ENCODE data around the gene TBRG1.

TBRG1 gene

DNA sequence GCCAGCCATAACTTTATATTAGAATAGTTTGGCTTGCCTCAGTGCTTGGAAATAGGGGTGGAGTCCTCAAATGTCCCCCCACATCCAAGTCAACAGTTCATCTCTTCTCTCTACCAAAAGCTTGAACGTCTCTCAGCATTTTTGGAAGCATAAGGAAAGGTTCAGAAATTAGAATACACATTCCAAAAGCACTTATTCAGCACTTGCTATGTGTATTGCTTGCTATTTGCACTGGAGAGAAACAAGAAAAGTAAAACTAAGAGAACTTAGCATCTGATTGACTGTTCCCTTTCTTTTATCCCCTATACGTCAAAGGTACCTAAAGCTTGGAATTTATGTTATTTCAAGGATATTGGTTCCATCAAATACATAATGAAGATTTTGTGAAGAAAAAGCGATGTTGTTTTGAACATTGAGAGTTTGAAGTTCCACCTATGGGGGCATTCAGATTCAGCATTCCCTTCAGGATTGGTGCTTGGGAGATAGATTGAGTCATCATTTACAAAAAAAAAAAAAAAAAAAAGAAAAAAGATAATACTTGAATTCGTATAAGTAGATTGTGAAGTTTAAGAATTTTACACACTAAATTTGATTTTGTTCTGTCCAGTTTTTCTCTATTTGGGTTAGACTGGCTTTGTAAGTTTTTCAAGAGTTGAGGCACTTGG lies 1.3 kb downstream of the TBRG1 start:
- H3K36me3 ChIP-seq (ENCODE audit: insufficient read depth, low read length) = peaks cover 22% of the 10 kb centered on the region
- H3K27me3 ChIP-seq (ENCODE audit: control insufficient read depth in 1 of 2, insufficient read depth in 2 of 2, low read length in 2 of 2) = no peaks in the 10 kb centered on the region
- H3K9ac ChIP-seq (ENCODE audit: low read length) = peak overlapping the region; percentile 84
- peaks cover 17% of the 10 kb centered on the region for H3K4me1 ChIP-seq (ENCODE audit: insufficient read depth, low read length)
- peak overlapping the region; percentile 55 for H3K27ac ChIP-seq (ENCODE audit: low read depth, low read length)
- peak overlapping the region; percentile 93 to 98 for H3K4me3 ChIP-seq (ENCODE audit: low read depth in 1 of 2, low read length in 2 of 2)
- no peaks in the 10 kb centered on the region for H3K9me3 ChIP-seq (ENCODE audit: low read length)

- no peaks in the 10 kb centered on the region for H3K27me3 ChIP-seq (ENCODE audit: control insufficient read depth in 1 of 2, insufficient read depth in 2 of 2, low read length in 2 of 2)
- no peak overlapping the region for H3K9ac ChIP-seq (ENCODE audit: low read length)
- H3K4me3 ChIP-seq (ENCODE audit: low read depth in 1 of 2, low read length in 2 of 2) = no peak overlapping the region
- no peak overlapping the region for H3K27ac ChIP-seq (ENCODE audit: low read depth, low read length)
- H3K4me1 ChIP-seq (ENCODE audit: insufficient read depth, low read length) = peaks cover 17% of the 10 kb centered on the region
- no peaks in the 10 kb centered on the region for H3K9me3 ChIP-seq (ENCODE audit: low read length)
- peaks cover 30% of the 10 kb centered on the region for H3K36me3 ChIP-seq (ENCODE audit: insufficient read depth, low read length)
These were observed 3.0 kb downstream of the TBRG1 start for GRCh38 chr11:124625504-124626168.

DNA sequence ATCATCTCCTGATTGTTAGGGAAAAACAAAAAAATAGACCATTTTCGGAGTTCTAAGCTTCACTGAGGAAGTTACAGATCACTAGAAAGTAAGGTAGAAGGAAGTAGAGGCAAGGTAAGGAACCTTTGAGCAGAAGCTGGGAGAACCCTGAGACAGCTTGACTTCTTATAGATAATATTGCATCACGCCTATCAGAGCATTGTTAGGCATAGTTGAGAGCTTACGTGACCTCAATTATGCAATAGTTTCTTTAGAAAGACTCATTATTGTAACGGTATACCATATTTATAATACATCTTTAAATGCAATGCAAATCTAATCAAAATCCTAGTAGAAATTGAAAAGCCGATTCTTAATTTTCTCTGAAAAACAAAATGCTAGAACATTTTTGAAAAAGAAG lies 4.9 kb downstream of the TBRG1 start:
- Histone ChIP-seq H3K9ac (ENCODE audit: low read length) (no peak overlapping the region), H3K36me3 (ENCODE audit: insufficient read depth, low read length) (peaks cover 49% of the 10 kb centered on the region), H3K4me1 (ENCODE audit: insufficient read depth, low read length) (peaks cover 9% of the 10 kb centered on the region), H3K27ac (ENCODE audit: low read depth, low read length) (no peak overlapping the region), H3K4me3 (ENCODE audit: low read depth in 1 of 2, low read length in 2 of 2) (no peak overlapping the region), H3K9me3 (ENCODE audit: low read length) (no peaks in the 10 kb centered on the region), H3K27me3 (ENCODE audit: control insufficient read depth in 1 of 2, insufficient read depth in 2 of 2, low read length in 2 of 2) (no peaks in the 10 kb centered on the region)

GRCh38 chr11:124629961-124630360 lies 7.3 kb downstream of the TBRG1 start:
- Histone ChIP-seq H3K9ac (ENCODE audit: low read length) (no peak overlapping the region), H3K27ac (ENCODE audit: low read depth, low read length) (no peak overlapping the region), H3K36me3 (ENCODE audit: insufficient read depth, low read length) (peaks cover 63% of the 10 kb centered on the region), H3K9me3 (ENCODE audit: low read length) (no peaks in the 10 kb centered on the region), H3K4me3 (ENCODE audit: low read depth in 1 of 2, low read length in 2 of 2) (no peak overlapping the region), H3K4me1 (ENCODE audit: insufficient read depth, low read length) (no peaks in the 10 kb centered on the region), H3K27me3 (ENCODE audit: control insufficient read depth in 1 of 2, insufficient read depth in 2 of 2, low read length in 2 of 2) (no peaks in the 10 kb centered on the region)

- no peaks in the 10 kb centered on the region for H3K4me1 ChIP-seq (ENCODE audit: insufficient read depth, low read length)
- no peaks in the 10 kb centered on the region for H3K9me3 ChIP-seq (ENCODE audit: low read length)
- peaks cover 47% of the 10 kb centered on the region for H3K36me3 ChIP-seq (ENCODE audit: insufficient read depth, low read length)
- no peak overlapping the region for H3K4me3 ChIP-seq (ENCODE audit: low read depth in 1 of 2, low read length in 2 of 2)
- no peak overlapping the region for H3K9ac ChIP-seq (ENCODE audit: low read length)
- H3K27ac ChIP-seq (ENCODE audit: low read depth, low read length) = no peak overlapping the region
- no peaks in the 10 kb centered on the region for H3K27me3 ChIP-seq (ENCODE audit: control insufficient read depth in 1 of 2, insufficient read depth in 2 of 2, low read length in 2 of 2)
These were observed 10.7 kb downstream of the TBRG1 start for GRCh38 chr11:124633355-124633754.

DNA sequence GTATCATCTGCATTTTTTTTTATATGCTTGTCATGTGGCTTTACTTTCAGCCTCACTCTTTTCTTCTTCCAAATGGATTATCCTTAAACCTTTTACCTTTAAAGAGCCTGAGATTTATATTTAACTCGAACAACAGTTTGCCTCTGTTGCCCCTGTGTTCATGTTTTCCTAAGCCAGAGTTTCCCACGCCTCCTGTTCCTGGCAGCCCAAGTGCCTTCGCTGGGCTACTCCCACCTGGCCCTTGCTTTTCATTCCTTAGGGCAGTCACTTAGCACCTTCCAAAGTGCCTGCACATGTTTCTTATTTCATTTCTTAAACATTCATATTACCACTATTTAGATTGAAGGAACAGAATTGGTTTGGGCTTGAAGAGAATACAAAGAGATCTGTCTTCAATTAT lies 13.3 kb downstream of the TBRG1 start:
- Histone ChIP-seq H3K9ac (ENCODE audit: low read length) (no peak overlapping the region), H3K36me3 (ENCODE audit: insufficient read depth, low read length) (peaks cover 47% of the 10 kb centered on the region), H3K4me1 (ENCODE audit: insufficient read depth, low read length) (no peaks in the 10 kb centered on the region), H3K27ac (ENCODE audit: low read depth, low read length) (no peak overlapping the region), H3K4me3 (ENCODE audit: low read depth in 1 of 2, low read length in 2 of 2) (no peak overlapping the region), H3K27me3 (ENCODE audit: control insufficient read depth in 1 of 2, insufficient read depth in 2 of 2, low read length in 2 of 2) (no peaks in the 10 kb centered on the region), H3K9me3 (ENCODE audit: low read length) (no peaks in the 10 kb centered on the region)

DNA sequence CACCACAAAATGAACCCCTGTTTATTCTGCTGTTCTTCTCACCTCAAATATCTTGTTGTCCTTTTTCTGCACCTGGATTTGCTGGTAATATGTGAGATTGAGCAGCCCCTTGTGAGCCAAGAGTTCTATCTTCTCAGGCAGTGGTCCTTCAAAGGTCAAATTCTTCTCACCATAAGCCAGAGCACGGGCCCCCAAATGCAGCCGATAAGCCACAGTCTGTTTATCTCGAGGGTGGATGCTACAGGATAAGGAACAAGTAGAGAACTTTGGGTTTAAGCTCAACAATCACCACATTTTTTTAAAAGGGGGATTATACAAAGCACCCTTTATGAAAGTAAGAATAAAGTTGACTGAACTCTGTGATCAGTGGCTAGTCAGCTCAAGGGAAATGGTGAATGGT lies 15.8 kb downstream of the TBRG1 start:
- Histone ChIP-seq H3K36me3 (ENCODE audit: insufficient read depth, low read length) (peaks cover 21% of the 10 kb centered on the region), H3K4me3 (ENCODE audit: low read depth in 1 of 2, low read length in 2 of 2) (no peak overlapping the region), H3K4me1 (ENCODE audit: insufficient read depth, low read length) (no peaks in the 10 kb centered on the region)

DNA sequence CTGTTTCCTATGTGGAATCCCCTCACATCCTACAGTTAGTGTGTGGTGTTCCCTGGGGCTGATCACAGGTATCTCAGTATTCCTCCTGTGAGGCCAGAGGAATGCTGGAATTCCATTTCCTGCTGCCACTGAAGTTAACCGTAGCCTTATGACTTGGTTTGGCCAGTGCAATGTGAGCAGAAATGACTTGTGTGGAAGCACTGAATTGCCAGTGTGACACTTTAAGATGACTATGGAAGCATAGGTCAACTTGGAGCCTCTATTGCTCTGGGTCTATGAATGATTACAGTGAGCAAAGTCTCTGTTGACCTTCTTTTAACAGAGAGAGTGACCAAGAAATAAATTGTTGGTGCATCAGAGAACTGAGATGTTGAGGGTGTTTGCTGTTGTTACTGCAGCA lies 16.5 kb downstream of the TBRG1 start:
- H3K27ac ChIP-seq (ENCODE audit: low read depth, low read length) = no peak overlapping the region
- H3K4me1 ChIP-seq (ENCODE audit: insufficient read depth, low read length) = no peaks in the 10 kb centered on the region
- H3K9ac ChIP-seq (ENCODE audit: low read length) = no peak overlapping the region
- H3K4me3 ChIP-seq (ENCODE audit: low read depth in 1 of 2, low read length in 2 of 2) = no peak overlapping the region
- H3K36me3 ChIP-seq (ENCODE audit: insufficient read depth, low read length) = peaks cover 17% of the 10 kb centered on the region
- no peaks in the 10 kb centered on the region for H3K27me3 ChIP-seq (ENCODE audit: control insufficient read depth in 1 of 2, insufficient read depth in 2 of 2, low read length in 2 of 2)
- H3K9me3 ChIP-seq (ENCODE audit: low read length) = no peaks in the 10 kb centered on the region

More for the DNA sequence above, 15.8 kb downstream of the TBRG1 start:
- H3K9ac ChIP-seq (ENCODE audit: low read length) = no peak overlapping the region
- H3K9me3 ChIP-seq (ENCODE audit: low read length) = no peaks in the 10 kb centered on the region
- H3K27me3 ChIP-seq (ENCODE audit: control insufficient read depth in 1 of 2, insufficient read depth in 2 of 2, low read length in 2 of 2) = no peaks in the 10 kb centered on the region
- H3K27ac ChIP-seq (ENCODE audit: low read depth, low read length) = no peak overlapping the region

DNA sequence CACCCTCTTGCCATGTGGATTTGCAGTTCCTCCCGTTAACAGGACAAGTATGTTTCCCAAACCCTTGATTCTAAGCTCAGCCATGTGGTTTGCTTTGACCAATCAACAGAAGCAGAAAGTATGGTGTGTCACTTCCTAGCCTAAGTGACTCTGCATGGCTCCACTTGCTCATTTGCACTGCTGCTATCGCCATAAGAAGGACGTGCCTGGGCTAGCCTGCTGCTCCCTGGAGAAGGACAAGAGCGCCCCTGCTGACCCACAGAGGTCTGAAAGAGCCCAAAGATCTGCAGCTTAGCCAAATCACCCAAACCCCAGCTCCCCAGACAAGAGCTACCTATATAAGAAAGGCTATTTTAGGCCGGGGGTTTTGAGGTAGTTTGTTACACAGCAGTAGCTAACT lies 18.0 kb downstream of the TBRG1 start:
- Histone ChIP-seq H3K9me3 (ENCODE audit: low read length) (no peaks in the 10 kb centered on the region), H3K27me3 (ENCODE audit: control insufficient read depth in 1 of 2, insufficient read depth in 2 of 2, low read length in 2 of 2) (no peaks in the 10 kb centered on the region), H3K27ac (ENCODE audit: low read depth, low read length) (no peak overlapping the region), H3K4me3 (ENCODE audit: low read depth in 1 of 2, low read length in 2 of 2) (no peak overlapping the region), H3K9ac (ENCODE audit: low read length) (no peak overlapping the region), H3K36me3 (ENCODE audit: insufficient read depth, low read length) (peaks cover 17% of the 10 kb centered on the region), H3K4me1 (ENCODE audit: insufficient read depth, low read length) (no peaks in the 10 kb centered on the region)

DNA sequence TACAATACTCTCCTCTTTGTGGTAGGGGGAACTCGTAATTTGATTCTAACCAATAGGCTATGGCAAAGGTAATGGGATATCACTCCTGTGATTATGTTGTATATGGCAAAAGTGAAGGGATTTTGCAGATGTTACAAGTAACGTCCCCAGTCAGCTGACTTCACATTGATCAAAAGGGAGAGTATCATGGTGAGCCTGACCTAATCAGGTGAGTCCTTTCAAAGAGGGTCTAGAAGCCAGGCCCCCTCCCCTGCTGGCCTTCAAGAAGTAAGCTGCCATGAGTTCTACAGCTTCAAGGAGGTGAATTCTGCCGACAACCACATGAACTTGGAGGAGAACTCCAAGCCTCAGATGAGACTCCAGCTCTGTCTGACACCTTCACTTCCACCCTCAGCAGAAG lies 20.0 kb downstream of the TBRG1 start:
- H3K4me1 ChIP-seq (ENCODE audit: insufficient read depth, low read length) = no peaks in the 10 kb centered on the region
- no peak overlapping the region for H3K9ac ChIP-seq (ENCODE audit: low read length)
- H3K36me3 ChIP-seq (ENCODE audit: insufficient read depth, low read length) = peaks cover 17% of the 10 kb centered on the region
- no peaks in the 10 kb centered on the region for H3K9me3 ChIP-seq (ENCODE audit: low read length)
- no peak overlapping the region for H3K27ac ChIP-seq (ENCODE audit: low read depth, low read length)
- no peaks in the 10 kb centered on the region for H3K27me3 ChIP-seq (ENCODE audit: control insufficient read depth in 1 of 2, insufficient read depth in 2 of 2, low read length in 2 of 2)
- H3K4me3 ChIP-seq (ENCODE audit: low read depth in 1 of 2, low read length in 2 of 2) = no peak overlapping the region

- H3K4me3 ChIP-seq (ENCODE audit: low read depth in 1 of 2, low read length in 2 of 2) = no peak overlapping the region
- no peaks in the 10 kb centered on the region for H3K4me1 ChIP-seq (ENCODE audit: insufficient read depth, low read length)
- H3K36me3 ChIP-seq (ENCODE audit: insufficient read depth, low read length) = peaks cover 13% of the 10 kb centered on the region
- no peak overlapping the region for H3K9ac ChIP-seq (ENCODE audit: low read length)
- no peaks in the 10 kb centered on the region for H3K9me3 ChIP-seq (ENCODE audit: low read length)
- H3K27me3 ChIP-seq (ENCODE audit: control insufficient read depth in 1 of 2, insufficient read depth in 2 of 2, low read length in 2 of 2) = no peaks in the 10 kb centered on the region
- no peak overlapping the region for H3K27ac ChIP-seq (ENCODE audit: low read depth, low read length)
These were observed 20.5 kb downstream of the TBRG1 start for GRCh38 chr11:124643042-124643604.

Data from muscle layer of colon (tissue), 2 donors.